HT-29 (cell line): Measurements from ENCODE around the gene PALM. TPM values are rescaled to one million over a fixed set of nuclear protein-coding genes. Genes with fewer than 3 reads are reported as not detected.

ENCODE experiments used
- DNase-seq: peaks from one replicate; pipeline ENCODE4 v3.0.0-alpha.2; 2015; ENCODE audit warnings: low spot score
- total RNA-seq: library from RNA; depleted of rRNA; stranded (reverse); fragments of >200 nt; shearing (Covaris generic); gene quantifications from 2 replicates; pipeline ENCODE4 v1.2.3, GENCODE V29; 2014

PALM gene
- total RNA-seq, 1 experiment from 2014 or later = not detected

DNA sequence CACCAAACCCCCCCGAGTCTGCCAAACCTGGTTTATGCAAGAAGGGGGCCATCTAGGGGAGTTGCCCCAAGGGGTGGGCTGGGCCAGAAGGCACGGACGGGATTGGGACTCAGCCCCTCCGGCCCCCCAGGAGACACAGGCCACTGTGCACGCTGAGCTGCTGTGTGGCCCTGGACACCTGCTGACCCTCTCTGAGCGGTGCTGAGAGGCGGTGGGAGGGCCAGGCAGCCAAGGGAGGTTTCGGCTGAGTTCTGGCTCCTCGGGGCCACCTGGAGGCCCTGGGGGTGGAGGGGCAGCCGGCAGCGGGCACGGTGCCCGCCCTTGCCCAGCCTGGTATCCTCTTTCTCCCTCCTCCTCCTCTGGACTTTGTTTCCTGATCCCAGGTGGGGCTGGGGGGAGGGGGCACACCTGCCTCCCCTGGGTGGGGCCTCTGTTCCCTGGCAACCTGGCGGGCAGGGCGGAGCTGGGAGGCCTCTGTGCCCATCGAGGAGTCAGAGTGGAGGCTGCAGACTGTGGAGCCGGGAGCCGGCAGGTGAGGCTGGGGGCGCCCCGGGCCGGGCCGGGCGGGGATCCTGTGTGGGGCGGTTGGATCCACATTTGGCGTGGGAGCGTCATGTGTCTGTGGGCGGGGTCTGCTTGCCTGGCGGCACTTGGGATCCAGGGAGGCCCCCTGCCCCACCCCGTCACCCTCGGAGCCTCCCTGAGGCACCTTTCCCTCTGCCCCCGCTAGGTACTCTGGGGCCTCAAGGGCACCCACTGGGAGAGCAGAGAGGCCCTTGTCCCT lies 42.1 kb downstream of the PALM start, which contains the start of gene MISP:
Gene MISP (plus strand): TSS at position 473 of the 784 bp plus-strand sequence. CDS start 5,835 bp downstream, outside the sequence.
- peak; percentile 88 for DNase-seq

DNA sequence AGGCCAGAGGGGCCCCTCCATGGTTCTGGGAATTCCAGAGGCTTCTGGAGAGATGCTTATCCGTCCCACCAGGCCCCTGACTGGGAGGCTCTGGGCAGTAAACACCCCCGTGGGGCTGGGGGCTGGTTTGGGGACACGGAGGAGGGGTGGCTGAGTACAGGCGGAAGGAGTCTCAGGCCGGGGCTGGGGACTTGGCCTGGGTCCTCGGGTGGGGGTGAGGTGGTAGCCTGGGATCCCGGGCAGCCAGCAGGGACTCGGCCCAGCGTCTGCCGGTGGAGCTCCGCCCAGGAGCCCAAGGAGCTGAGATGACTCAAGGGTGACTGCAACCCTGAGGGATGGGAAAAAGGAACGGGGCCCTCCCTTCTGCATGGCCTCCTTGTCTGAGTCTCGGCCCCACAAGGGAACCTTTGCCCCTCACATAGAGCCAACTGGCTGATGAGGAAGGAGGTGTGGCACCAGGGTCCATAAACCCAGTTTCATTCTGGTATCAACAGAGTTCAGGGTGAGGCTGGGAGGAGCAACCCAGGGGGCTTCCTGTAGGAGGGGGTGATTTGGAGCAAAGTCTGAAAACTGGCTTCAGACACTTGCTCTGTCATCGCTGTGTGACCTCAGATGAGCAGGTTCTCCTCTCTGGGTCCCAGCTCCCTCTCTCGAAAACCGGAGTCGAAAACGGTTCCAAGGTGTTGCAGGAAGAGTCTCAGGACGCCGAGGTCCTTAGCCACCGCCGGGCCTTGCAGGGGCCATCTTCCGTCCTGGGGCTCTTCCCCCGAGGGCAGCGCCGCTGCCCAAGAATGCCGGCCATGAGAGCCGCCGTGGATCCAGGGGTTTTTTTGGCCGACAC lies 43.0 kb downstream of the PALM start:
- peak; percentile 72 for DNase-seq

DNA sequence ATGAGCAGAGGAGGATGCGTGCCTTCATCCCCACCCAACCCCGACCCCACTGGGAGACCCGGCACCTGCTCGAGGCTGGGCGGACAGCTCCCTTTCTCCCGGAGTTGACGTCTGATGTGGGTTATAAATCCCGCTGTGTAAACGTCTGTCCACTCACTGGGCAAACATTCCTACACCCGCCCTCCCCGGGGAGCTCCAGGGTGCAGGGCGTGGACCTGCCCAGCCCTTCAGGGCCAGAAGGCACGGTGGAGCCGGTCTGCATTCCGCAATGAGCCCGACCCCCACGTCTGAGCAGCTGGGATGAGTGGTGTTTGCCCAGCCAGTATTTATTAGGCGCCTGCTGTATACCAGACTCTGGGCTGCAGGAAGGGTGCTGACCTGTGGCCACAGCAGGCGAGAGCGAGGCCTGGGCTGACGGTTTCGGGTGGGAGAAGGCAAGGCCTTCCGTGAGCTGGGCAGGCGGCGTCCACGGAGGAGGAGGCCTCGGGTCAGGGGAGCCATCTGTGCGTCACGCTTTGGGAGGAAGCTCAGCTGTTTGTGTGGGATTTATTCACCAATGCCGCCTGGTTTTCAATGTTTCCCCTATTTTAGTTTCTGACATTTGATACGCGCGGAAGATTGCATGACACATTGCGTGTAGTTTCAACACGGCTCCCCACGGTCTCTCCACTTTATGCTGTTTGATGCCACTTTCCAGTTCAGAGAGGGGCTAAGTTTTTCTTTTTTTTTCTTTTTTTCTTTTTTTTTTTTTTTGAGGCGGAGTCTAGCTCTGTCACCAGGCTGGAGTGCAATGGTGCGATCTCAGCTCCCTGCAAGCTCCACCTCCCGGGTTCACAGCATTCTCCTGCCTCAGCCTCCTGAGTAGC lies 44.1 kb downstream of the PALM start:
- DNase-seq = peak; percentile 89

DNA sequence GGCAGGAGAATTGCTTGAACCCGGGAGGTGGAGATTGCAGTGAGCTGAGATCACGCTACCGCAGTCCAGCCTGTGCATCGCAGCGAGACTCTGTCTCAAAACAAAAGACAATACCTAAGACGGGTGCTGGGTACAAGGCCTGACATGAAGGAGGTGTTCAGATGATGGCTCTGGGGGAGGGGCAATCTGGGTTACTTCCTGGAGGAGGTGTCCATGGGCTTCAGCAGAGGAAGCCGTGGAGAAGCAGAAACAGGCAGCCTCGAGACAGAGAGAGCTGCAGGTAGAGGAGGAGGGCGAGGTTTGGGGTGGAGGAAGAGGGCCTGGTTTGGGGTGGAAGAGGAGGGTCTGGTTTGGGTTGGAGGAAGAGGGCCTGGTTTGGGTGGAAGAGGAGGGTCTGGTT lies 45.8 kb downstream of the PALM start:
- no peak for DNase-seq

DNA sequence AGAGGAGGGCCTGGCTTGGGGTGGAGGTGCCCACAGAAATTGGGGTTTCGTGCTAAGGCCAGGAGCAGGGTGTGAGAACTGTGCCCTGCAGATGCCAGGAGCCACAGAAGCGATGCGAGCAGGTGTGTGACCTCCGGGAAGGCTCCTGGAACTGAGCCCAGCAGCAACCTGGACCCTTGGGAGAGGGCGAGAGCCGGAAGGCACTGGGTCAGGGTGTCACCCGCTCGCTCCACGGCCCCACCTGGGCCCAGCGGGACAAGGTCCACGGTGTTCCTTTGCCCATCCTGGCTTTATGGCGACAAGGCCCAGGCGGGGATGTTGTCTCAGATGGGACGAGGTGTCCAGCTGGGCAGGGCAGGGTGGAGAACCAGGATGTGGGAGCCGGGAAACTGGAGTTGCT lies 46.3 kb downstream of the PALM start:
- DNase-seq = no peak

DNA sequence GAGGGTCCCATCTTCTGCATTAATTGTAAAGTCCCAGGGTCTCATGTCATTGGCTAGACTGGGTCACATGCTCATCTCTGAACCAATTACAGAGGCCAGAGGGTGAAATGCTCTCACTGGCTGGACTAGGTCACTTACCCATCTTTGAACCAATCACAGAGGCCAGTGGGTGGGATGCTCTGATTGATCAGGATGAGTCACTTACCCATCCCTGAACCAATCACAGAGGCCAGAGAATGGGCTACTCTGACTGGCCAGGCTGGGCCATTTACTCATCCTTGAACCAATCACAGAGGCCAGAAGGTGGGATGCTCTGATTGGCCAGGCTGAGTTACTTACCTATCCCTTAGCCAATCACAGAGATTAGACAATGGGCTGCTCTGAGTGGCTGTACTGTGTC lies 47.5 kb downstream of the PALM start:
- no peak for DNase-seq

DNA sequence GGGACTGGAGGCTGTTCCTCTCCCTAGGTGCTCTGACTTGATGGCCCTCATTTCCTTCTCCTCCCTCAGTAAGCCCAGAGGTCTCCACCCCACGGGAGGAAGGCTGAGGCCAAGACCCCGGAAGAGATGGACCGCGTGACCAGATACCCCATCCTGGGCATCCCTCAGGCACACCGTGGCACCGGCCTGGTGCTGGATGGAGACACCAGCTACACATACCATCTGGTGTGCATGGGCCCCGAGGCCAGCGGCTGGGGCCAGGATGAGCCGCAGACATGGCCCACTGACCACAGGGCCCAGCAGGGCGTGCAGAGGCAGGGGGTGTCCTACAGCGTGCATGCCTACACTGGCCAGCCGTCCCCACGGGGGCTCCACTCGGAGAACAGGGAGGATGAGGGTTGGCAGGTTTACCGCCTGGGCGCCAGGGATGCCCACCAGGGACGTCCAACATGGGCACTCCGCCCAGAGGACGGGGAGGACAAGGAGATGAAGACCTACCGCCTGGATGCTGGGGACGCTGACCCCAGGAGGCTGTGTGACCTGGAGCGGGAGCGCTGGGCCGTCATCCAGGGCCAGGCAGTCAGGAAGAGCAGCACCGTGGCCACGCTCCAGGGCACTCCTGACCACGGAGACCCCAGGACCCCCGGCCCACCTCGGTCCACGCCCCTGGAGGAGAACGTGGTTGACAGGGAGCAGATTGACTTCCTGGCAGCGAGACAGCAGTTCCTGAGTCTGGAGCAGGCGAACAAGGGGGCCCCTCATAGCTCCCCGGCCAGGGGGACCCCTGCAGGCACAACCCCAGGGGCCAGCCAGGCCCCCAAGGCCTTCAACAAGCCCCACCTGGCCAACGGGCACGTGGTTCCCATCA lies 48.3 kb downstream of the PALM start:
- DNase-seq = no peak

DNA sequence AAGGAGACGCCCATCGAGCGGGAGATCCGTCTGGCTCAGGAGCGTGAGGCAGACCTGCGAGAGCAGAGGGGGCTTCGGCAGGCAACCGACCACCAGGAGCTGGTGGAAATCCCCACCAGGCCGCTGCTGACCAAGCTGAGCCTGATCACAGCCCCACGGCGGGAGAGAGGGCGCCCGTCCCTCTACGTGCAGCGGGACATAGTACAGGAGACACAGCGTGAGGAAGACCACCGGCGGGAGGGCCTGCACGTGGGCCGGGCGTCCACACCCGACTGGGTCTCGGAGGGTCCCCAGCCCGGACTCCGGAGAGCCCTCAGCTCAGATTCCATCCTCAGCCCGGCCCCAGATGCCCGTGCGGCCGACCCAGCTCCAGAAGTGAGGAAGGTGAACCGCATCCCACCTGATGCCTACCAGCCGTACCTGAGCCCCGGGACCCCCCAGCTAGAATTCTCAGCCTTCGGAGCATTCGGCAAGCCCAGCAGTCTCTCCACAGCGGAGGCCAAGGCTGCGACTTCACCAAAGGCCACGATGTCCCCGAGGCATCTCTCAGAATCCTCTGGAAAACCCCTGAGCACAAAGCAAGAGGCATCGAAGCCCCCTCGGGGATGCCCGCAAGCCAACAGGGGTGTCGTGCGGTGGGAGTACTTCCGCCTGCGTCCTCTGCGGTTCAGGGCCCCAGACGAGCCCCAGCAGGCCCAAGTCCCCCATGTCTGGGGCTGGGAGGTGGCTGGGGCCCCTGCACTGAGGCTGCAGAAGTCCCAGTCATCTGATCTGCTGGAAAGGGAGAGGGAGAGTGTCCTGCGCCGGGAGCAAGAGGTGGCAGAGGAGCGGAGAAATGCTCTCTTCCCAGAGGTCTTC lies 49.3 kb downstream of the PALM start:
- DNase-seq = no peak

DNA sequence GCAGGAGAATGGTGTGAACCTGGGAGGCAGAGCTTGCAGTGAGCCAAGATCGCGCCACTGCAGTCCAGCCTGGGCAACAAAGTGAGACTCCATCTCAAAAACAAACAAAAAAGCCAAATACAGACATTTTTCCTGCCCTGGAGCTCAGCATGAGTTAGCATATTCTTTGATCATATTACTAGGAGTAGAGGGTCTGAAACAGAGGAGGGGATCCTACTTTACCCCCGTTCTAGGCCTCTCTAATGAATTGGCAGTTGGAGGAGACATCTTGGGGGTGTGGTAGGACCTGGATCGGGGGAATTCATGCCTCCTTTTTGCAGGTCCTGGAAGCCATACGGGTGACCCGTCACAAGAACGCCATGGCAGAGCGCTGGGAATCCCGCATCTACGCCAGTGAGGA lies 54.4 kb downstream of the PALM start:
- no peak for DNase-seq

DNA sequence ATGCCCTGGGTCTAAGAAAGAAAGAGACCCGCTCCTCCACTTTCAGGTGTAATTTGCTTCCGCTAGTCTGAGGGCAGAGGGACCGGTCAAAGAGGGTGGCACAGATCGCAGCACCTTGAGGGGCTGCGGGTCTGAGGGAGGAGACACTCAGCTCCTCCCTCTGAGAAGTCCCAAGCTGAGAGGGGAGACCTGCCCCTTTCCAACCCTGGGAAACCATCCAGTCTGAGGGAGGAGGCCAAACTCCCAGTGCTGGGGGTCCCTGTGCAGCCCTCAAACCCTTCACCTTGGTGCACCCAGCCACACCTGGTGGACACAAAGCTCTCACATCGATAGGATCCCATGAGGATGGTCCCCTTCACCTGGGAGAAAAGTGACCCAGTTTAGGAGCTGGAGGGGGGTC lies 55.1 kb downstream of the PALM start:
- DNase-seq = no peak

DNA sequence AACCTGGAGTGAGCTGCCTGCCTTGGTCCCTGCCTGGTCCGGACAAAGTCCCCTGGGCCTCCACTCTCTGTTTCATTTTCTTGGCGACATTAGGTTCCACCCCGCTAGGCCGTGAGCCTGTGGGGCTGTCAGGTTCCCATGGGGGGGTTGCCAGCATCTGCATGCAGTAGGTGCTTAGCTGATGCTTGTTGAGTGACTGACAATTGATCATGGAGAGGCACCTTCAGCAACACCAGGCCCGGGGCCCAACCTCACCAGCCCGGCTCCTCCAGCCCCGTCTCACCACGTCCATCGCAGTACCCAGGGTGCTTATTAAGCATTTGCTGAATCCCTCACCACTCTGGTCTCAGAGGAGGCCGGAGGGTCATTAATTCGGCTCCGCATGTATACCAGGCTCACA lies 55.6 kb downstream of the PALM start:
- no peak for DNase-seq

DNA sequence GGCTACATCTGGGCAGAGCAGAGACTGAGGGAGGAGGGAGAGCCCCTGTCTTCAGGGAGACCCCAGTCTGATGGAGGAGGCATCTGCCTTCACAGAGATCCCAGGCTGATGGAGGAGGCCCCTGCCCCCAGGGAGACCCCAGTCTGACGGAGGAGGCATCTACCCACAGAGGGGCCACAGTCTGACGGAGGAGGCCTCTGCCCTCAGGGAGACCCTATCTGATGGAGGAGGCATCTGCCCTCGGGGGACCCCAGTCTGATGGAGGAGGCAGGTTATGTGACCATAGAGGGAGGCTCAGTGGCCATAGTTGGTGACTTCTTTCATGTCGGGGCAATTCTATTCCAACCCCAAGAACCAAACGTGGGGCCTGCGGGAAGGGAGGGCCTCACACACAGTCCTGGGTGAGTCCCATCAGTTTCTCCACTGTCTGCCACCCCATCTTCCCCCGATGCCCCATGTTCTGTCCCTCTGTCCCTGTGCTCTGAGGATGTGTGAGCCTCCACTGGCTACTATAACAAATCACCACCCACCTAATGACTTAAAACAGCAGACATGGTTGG lies 56.5 kb downstream of the PALM start:
- DNase-seq = no peak

DNA sequence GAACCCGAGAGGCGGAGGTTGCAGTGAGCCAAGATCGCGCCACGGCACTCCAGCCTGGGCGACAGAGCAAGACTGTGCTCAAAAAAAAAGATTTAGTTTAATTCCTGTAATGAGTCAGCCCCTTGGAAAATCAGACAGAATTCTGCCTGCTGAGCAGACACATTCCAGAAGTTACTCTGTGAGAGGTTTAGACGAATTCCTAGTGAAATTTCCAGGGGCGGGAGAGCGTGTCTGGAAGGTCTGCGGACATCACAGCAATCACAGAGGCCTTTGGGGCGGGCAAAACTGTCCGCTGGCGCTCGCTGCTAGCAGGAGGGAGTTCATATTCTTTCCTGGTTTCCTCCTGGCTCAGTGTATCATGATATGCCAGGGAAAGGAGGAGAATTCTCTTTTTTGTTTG lies 59.7 kb downstream of the PALM start:
- no peak for DNase-seq

DNA sequence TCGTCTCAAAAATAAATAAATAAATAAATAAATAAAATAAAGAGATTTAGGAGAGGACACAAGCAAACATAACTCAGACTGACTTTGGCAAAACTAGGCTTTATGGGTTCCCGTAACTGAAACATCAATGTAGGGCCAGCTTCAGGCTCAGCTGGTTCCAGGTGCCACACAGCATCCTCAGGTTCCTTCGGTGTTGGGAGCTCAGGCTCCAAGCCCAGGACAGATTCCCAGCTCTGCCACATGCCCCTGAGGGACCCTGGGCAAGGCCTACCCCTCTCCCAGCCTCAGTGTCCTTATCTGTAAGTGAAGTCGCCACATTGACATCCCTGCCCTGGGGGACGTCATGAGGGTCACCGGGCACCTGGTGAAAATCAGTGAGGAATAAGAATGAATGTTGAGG lies 60.9 kb downstream of the PALM start:
- no peak for DNase-seq

DNA sequence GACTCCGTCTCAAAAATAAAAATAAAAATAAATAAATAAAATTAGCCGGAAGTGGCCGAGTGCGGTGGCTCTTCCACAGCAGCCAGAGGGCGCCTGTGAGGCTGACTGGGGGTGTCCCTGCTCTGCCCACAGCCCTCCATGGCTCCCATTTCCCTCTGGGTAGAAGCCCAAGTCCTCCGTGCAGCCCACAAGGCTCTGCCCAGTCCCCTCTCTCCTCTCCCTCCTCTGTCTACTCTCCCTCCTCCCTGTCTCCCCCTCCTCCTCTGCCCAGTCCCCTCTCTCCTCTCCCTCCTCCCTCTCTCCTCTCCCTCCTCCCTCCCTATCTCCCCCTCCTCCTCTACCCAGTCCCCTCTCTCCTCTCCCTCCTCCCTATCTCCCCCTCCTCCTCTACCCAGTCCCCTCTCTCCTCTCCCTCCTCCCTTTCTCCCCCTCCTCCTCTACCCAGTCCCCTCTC lies 62.6 kb downstream of the PALM start:
- DNase-seq = peak; percentile 43

DNA sequence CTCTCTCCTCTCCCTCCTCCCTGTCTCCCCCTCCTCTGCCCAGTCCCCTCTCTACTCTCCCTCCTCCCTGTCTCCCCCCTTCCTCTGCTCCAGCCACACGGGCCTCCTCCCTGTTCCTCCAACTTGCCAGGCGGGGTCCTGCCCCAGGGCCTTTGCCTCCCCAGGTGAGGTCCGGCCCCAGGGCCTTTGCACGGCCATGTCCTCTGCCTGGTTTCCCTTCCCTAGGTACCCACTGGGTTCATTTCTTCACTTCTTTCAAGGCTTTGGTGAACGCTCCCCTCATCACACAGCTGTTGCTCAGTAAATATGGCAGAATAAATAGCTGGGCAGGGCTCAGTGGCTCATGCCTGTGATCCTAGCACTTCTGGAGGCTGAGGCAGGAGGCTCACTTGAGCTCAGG lies 63.3 kb downstream of the PALM start:
- no peak for DNase-seq

DNA sequence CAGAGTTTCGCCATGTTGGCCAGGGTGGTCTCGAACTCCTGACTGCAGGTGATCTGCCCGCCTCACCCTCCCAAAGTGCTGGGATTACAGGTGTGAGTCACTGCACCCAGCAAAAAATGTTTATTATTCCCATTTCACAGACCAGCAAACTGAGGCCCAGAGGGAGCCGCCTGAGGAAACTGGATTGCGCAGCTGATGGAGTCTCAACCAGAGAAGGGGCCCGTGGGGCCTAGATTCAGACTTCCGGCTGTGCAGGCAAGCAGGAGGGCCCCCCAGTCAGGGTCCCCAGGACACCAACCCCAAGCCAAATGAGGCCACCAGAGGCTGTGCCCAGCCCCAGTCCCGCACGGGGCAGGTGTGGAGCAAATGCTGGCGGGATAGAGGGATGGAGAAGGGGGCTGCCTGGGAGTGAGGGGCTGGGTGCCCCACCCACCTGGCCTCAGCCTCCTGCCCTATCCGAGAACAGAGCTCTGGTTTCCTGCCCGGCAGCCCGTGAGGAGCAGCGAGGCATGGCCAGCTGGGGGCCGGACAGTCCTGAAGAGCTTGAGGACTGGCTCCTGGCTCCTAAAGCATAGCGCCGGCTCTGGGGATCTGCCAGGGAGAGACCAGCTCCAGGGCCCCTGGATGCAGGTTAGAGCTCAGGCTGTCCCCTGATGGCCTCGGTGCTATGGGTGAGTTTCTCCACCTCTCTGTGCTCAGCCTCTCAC lies 64.1 kb downstream of the PALM start:
- no peak for DNase-seq

DNA sequence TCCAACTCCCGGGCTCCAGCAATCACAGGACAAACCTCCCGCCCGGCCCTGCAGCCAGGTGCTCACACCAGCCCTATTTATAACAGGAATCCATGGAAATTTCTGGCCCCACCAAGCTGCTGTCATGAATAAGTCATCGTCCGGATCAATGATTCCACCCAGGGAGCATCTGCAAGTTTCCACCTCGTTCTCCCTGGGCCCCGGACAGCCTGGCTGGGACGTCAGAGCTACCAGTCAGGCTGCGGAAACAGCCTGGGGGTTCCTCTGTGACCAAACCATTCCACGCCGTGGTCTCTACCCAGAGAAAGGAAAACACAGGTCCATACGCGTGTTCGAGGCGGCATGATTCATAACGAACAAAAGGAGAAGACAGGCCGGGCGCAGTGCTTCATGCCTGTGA lies 67.8 kb downstream of the PALM start:
- DNase-seq = no peak
